ENCODE data around the gene IL1R2. TPM values are rescaled to one million over a fixed set of nuclear protein-coding genes. Genes with fewer than 3 reads are reported as not detected.
A peak's percentile ranks its signal among the peaks of the same experiment; 100 is the strongest.

Gene IL1R2
- total RNA-seq, 1 donor = 0.36 TPM

DNA sequence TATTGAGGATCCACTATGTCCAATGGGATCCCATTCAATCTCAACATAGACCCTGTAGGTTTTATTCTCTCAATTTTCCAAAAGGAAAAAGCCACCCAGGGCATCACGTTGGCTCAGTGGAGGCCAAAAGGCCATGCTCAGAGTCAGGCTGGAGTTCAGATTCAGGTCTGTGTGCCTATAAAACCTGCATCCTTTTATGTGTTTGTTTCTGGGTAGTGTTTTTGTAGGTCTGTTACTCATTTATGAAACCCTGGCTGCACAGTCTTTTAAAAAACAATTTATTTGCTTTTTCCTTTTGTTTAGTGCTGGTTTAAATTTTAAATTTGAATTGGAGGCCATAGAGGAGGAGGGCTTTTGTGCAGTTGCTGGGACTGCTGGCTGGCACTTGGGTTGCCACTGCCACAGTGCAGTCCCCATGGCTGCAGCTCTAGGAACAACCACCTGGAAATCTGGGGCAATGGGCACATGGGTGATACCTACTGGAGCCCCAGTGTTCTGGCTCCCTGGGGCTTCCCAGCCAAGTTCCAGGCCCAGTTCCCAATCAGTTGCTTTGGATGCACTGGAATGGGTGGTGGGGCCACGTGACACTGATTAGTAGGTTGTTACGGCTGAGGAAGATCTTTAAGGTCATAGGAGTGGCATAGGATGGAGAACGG, 31.3 kb downstream of the IL1R2 start:
- H3K9me3 ChIP-seq (ENCODE audit: low read depth, low read length) = no peaks in the 10 kb centered on the region
- no peaks in the 10 kb centered on the region for H3K79me2 ChIP-seq (ENCODE audit: insufficient read depth, low read length)
- no peaks in the 10 kb centered on the region for H3K27me3 ChIP-seq (ENCODE audit: insufficient read depth, low read length)
- H3K4me2 ChIP-seq (ENCODE audit: insufficient read depth, low read length) = no peak overlapping the region
- no peak overlapping the region for H3K27ac ChIP-seq (ENCODE audit: low read depth, low read length)
- no peaks in the 10 kb centered on the region for H3K36me3 ChIP-seq (ENCODE audit: insufficient read depth, low read length)
- no peaks in the 10 kb centered on the region for H4K20me1 ChIP-seq (ENCODE audit: insufficient read depth, low read length)
- TF ChIP-seq, protein P1, sequence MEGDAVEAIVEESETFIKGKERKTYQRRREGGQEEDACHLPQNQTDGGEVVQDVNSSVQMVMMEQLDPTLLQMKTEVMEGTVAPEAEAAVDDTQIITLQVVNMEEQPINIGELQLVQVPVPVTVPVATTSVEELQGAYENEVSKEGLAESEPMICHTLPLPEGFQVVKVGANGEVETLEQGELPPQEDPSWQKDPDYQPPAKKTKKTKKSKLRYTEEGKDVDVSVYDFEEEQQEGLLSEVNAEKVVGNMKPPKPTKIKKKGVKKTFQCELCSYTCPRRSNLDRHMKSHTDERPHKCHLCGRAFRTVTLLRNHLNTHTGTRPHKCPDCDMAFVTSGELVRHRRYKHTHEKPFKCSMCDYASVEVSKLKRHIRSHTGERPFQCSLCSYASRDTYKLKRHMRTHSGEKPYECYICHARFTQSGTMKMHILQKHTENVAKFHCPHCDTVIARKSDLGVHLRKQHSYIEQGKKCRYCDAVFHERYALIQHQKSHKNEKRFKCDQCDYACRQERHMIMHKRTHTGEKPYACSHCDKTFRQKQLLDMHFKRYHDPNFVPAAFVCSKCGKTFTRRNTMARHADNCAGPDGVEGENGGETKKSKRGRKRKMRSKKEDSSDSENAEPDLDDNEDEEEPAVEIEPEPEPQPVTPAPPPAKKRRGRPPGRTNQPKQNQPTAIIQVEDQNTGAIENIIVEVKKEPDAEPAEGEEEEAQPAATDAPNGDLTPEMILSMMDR (IDR thresholded peaks at IDR 0.05; ENCODE audit: extremely low read depth, low read depth, low read length) = no peak
- no peak overlapping the region for H2AFZ ChIP-seq (ENCODE audit: low read length)
- no peak overlapping the region for H3K4me3 ChIP-seq (ENCODE audit: insufficient read depth, low read length)
- H3K4me1 ChIP-seq (ENCODE audit: insufficient read depth, low read length) = peaks cover 68% of the 10 kb centered on the region
- DNase-seq (ENCODE audit: insufficient read length, low spot score, missing footprints) = no peak

DNA sequence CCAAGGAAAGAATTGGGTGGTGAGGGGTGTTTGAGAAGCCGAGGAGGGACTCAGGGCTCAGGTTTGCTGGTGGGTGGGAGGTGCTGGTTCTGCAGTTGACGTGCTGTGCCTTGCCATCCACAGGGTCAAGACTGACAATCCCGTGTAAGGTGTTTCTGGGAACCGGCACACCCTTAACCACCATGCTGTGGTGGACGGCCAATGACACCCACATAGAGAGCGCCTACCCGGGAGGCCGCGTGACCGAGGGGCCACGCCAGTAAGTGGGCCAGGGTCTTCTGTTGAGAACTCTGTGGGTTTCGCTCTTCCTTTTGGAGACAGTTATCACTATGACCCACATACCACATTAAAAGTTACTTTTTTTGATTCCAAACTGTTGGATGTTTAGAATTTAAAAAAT, 32.6 kb downstream of the IL1R2 start:
- Histone ChIP-seq H4K20me1 (ENCODE audit: insufficient read depth, low read length) (no peaks in the 10 kb centered on the region), H3K79me2 (ENCODE audit: insufficient read depth, low read length) (no peaks in the 10 kb centered on the region), H3K4me2 (ENCODE audit: insufficient read depth, low read length) (no peak overlapping the region), H3K27ac (ENCODE audit: low read depth, low read length) (peak overlapping the region; percentile 86), H3K36me3 (ENCODE audit: insufficient read depth, low read length) (no peaks in the 10 kb centered on the region), H3K9me3 (ENCODE audit: low read depth, low read length) (no peaks in the 10 kb centered on the region), H2AFZ (ENCODE audit: low read length) (peak overlapping the region; percentile 15), H3K4me1 (ENCODE audit: insufficient read depth, low read length) (peaks cover 61% of the 10 kb centered on the region), H3K27me3 (ENCODE audit: insufficient read depth, low read length) (no peaks in the 10 kb centered on the region), H3K4me3 (ENCODE audit: insufficient read depth, low read length) (no peak overlapping the region)
- DNase-seq (ENCODE audit: insufficient read length, low spot score, missing footprints) = no peak
- TF ChIP-seq, protein P1 (IDR thresholded peaks at IDR 0.05; ENCODE audit: extremely low read depth, low read depth, low read length) = no peak

DNA sequence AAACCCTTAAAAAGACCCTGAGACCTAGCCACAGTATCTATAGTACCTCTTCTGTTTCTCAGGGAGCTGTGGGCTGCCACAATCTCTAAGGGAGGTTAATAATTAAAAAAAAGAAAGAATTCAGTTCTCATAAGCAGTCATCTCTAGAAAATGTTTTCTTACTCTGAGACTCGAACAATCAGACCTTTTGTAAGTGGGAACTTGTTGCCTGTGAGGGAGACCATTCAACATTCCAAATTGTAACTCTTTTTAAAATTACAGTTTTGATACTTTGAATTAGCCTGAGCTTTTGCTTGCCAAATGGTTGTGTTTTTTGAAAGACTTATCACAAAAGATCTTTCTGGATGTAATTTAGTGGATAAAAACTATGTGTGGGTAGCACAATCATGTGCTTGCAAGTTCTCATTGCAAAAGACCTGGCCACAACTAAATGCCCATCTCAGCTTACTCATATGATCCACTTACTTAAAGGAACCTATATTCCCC, 33.3 kb downstream of the IL1R2 start:
- peak; percentile 47 for DNase-seq (ENCODE audit: insufficient read length, low spot score, missing footprints)
- no peak overlapping the region for H3K4me3 ChIP-seq (ENCODE audit: insufficient read depth, low read length)
- H3K9me3 ChIP-seq (ENCODE audit: low read depth, low read length) = no peaks in the 10 kb centered on the region
- peaks cover 58% of the 10 kb centered on the region for H3K4me1 ChIP-seq (ENCODE audit: insufficient read depth, low read length)
- H2AFZ ChIP-seq (ENCODE audit: low read length) = no peak overlapping the region
- H4K20me1 ChIP-seq (ENCODE audit: insufficient read depth, low read length) = no peaks in the 10 kb centered on the region
- peak overlapping the region; percentile 86 for H3K27ac ChIP-seq (ENCODE audit: low read depth, low read length)
- H3K36me3 ChIP-seq (ENCODE audit: insufficient read depth, low read length) = no peaks in the 10 kb centered on the region
- no peaks in the 10 kb centered on the region for H3K79me2 ChIP-seq (ENCODE audit: insufficient read depth, low read length)
- TF ChIP-seq, protein P1 (IDR thresholded peaks at IDR 0.05; ENCODE audit: extremely low read depth, low read depth, low read length) = no peak
- peak overlapping the region; percentile 25 for H3K4me2 ChIP-seq (ENCODE audit: insufficient read depth, low read length)
- no peaks in the 10 kb centered on the region for H3K27me3 ChIP-seq (ENCODE audit: insufficient read depth, low read length)

DNA sequence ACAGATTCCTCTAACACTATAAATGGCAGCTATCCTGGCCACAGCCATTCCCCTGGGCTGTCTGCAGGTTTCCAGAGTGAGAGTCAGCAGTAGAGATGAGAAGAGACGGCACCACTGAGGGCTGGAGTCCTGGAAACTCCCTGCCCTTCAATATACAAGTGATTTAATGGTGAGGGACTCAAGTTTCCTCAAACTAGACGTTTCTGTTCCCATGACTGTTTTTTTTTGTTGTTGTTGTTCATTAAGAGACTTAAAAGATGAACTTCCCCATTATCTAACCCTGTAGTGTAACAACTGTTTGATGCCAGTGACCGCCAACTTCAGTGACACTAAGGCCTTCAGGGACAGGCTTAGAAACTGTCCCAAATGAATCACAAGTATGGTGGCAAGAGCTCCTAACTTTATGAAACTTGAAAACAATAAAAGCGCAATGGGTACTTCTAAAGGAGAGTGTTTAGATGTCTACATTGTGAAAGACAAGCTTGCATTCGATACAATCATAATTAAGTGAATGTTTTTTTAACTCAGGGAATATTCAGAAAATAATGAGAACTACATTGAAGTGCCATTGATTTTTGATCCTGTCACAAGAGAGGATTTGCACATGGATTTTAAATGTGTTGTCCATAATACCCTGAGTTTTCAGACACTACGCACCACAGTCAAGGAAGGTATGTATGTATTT, 34.0 kb downstream of the IL1R2 start:
- no peaks in the 10 kb centered on the region for H3K36me3 ChIP-seq (ENCODE audit: insufficient read depth, low read length)
- peak; percentile 57 for DNase-seq (ENCODE audit: insufficient read length, low spot score, missing footprints)
- H4K20me1 ChIP-seq (ENCODE audit: insufficient read depth, low read length) = no peaks in the 10 kb centered on the region
- TF ChIP-seq, protein P1 (IDR thresholded peaks at IDR 0.05; ENCODE audit: extremely low read depth, low read depth, low read length) = no peak
- peaks cover 53% of the 10 kb centered on the region for H3K4me1 ChIP-seq (ENCODE audit: insufficient read depth, low read length)
- H3K4me3 ChIP-seq (ENCODE audit: insufficient read depth, low read length) = no peak overlapping the region
- H3K9me3 ChIP-seq (ENCODE audit: low read depth, low read length) = no peaks in the 10 kb centered on the region
- H3K27me3 ChIP-seq (ENCODE audit: insufficient read depth, low read length) = no peaks in the 10 kb centered on the region
- peak overlapping the region; percentile 25 for H3K4me2 ChIP-seq (ENCODE audit: insufficient read depth, low read length)
- H3K79me2 ChIP-seq (ENCODE audit: insufficient read depth, low read length) = no peaks in the 10 kb centered on the region
- peak overlapping the region; percentile 86 for H3K27ac ChIP-seq (ENCODE audit: low read depth, low read length)
- no peak overlapping the region for H2AFZ ChIP-seq (ENCODE audit: low read length)
